Retinal pigment epithelial cell (primary cell): ENCODE data around the gene KIR3DL3.
"Not testable (repeated sequence)": the region's sequence is repeated elsewhere in the genome, so short reads cannot be mapped to it uniquely, and the experiment has no call there.

Experiments
- DNase-seq: peaks from one replicate; pipeline ENCODE4 v3.0.0-alpha.2; 2010; ENCODE audit warnings: low read depth
- H3K4me3 ChIP-seq: 2 replicates; pipeline ENCODE4 v1.5.1; 2011; ENCODE audit warnings: mild to moderate bottlenecking, low read length, control low read depth, moderate library complexity
- CTCF ChIP-seq: conservative IDR thresholded peaks from 2 replicates; pipeline ENCODE4 v1.5.1; 2011; ENCODE audit warnings: low read depth, low read length, control low read depth, inconsistent platforms

The KIR3DL3 gene

GRCh38 chr19:54692298-54692615 is 32.0 kb upstream of the KIR3DL3 start:
- DNase-seq = no peak
- no peak overlapping the region for H3K4me3 ChIP-seq
- TF ChIP-seq CTCF = no peak

GRCh38 chr19:54694648-54695047 is 29.6 kb upstream of the KIR3DL3 start:
- TF ChIP-seq CTCF = no peak
- H3K4me3 ChIP-seq = no peak overlapping the region
- no peak for DNase-seq

- no peak for DNase-seq
- TF ChIP-seq CTCF = no peak
- H3K4me3 ChIP-seq = no peak overlapping the region
Observed at GRCh38 chr19:54696117-54696548, 28.1 kb upstream of the KIR3DL3 start.

- DNase-seq = no peak
- no peak for TF ChIP-seq CTCF
- H3K4me3 ChIP-seq = no peak overlapping the region
Observed at GRCh38 chr19:54696766-54697165, 27.5 kb upstream of the KIR3DL3 start.

GRCh38 chr19:54697716-54698115 is 26.5 kb upstream of the KIR3DL3 start:
- not testable (repeated sequence) for DNase-seq, H3K4me3 ChIP-seq

GRCh38 chr19:54704928-54705327 is 19.3 kb upstream of the KIR3DL3 start:
- TF ChIP-seq CTCF = no peak
- no peak for DNase-seq
- H3K4me3 ChIP-seq = no peak overlapping the region

GRCh38 chr19:54707962-54708361 is 16.3 kb upstream of the KIR3DL3 start:
- no peak for TF ChIP-seq CTCF
- no peak for DNase-seq

GRCh38 chr19:54708781-54709180 is 15.5 kb upstream of the KIR3DL3 start:
- no peak for TF ChIP-seq CTCF
- H3K4me3 ChIP-seq = no peak overlapping the region
- DNase-seq = no peak

More at GRCh38 chr19:54707962-54708361, 16.3 kb upstream of the KIR3DL3 start:
- H3K4me3 ChIP-seq = no peak overlapping the region
